ENCODE data around the gene OTOR. TPM values are rescaled to one million over a fixed set of nuclear protein-coding genes. Genes with fewer than 3 reads are reported as not detected.

OTOR gene
- total and polyA plus RNA-seq, 2 donors from 2014 or later = not detected

DNA sequence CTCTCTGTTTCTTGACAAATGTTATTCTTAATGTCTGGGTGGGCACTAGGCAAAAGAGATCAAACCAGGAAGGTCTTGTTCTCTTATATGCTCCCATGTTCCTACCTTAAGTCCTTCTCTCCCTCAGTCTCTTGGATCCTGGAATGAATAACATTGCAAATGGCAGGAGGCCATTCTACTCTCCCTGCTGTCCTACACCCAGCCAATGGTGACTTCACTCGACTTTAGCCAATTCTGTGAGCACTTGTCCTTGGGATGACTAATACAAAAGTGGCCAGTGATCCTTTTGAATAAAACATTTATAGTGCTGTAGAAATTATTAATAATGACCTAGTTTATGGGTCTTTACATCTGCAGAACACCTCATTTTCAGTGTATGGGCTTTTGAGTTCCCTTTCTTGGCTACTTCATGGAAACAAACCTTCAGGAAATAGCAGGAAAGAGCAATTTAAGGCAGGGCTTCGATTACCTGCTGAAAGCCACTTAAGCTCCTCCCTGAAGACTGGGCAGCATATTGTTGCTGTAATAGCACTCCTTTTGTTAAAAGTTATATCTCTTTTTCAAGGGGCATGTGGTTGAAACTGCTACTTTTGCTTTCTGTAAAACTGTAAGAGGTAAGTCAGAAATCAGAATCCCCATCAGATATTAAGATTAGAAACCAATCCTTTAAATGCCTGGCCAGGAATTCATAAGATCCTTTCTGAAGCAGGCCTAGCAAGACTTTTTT, 10.5 kb downstream of the OTOR start:
- H3K27me3 ChIP-seq (ENCODE audit: control insufficient read depth, insufficient read depth, low read length) = no peaks in the 10 kb centered on the region
- no peaks in the 10 kb centered on the region for H3K9me3 ChIP-seq (ENCODE audit: control insufficient read depth in 2 of 3, insufficient read depth in 1 of 3, low read length in 3 of 3)
- no peak for TF ChIP-seq CTCF (IDR thresholded peaks at IDR 0.05; ENCODE audit: borderline replicate concordance, extremely low read depth, insufficient read depth)
- no peak overlapping the region for H3K27ac ChIP-seq (ENCODE audit: low read depth in 2 of 2, low read length in 2 of 2)
- FAIRE-seq (no peak), DNase-seq (no peak)
- H3K4me1 ChIP-seq (ENCODE audit: control insufficient read depth in 2 of 3, insufficient read depth in 2 of 3, low read depth in 1 of 3, low read length in 3 of 3) = peaks cover 0 to 8% (median 5%) of the 10 kb centered on the region in 3 donors
- no peaks in the 10 kb centered on the region for H3K36me3 ChIP-seq (ENCODE audit: control insufficient read depth in 2 of 3, insufficient read depth in 3 of 3, low read length in 3 of 3)
- no peak overlapping the region for H3K4me3 ChIP-seq (ENCODE audit: low read length in 3 of 3)
- H3K9ac ChIP-seq (ENCODE audit: low read length in 3 of 3) = no peak overlapping the region
- intact Hi-C loops (cut with DNase I) = no loop called here

DNA sequence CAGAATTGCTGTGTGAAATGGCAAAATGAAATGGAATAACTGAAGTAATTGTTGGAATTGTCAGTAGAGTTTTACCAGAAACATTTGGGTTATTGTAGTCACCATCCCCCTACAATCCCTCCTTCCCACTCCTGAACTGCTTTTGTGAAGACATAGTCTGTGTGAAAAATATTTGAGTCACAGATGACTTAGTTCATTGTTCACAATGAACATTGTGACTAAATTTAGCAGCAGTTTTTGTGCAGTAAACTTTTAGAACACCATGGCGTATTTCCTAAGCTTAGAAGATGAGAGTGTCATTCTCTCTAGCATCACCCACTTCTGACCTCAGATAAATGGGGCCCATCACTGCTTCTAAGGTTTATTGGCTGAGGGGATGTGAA, 11.0 kb downstream of the OTOR start:
- DNase-seq (no peak), FAIRE-seq (no peak)
- no peaks in the 10 kb centered on the region for H3K27me3 ChIP-seq (ENCODE audit: control insufficient read depth, insufficient read depth, low read length)
- intact Hi-C loops (cut with DNase I) = no loop called here
- H3K9me3 ChIP-seq (ENCODE audit: control insufficient read depth in 2 of 3, insufficient read depth in 1 of 3, low read length in 3 of 3) = no peaks in the 10 kb centered on the region
- TF ChIP-seq CTCF (IDR thresholded peaks at IDR 0.05; ENCODE audit: borderline replicate concordance, extremely low read depth, insufficient read depth) = no peak
- no peak overlapping the region for H3K9ac ChIP-seq (ENCODE audit: low read length in 3 of 3)
- peaks cover 0 to 8% (median 5%) of the 10 kb centered on the region in 3 donors for H3K4me1 ChIP-seq (ENCODE audit: control insufficient read depth in 2 of 3, insufficient read depth in 2 of 3, low read depth in 1 of 3, low read length in 3 of 3)
- H3K36me3 ChIP-seq (ENCODE audit: control insufficient read depth in 2 of 3, insufficient read depth in 3 of 3, low read length in 3 of 3) = no peaks in the 10 kb centered on the region
- H3K27ac ChIP-seq (ENCODE audit: low read depth in 2 of 2, low read length in 2 of 2) = no peak overlapping the region
- H3K4me3 ChIP-seq (ENCODE audit: low read length in 3 of 3) = no peak overlapping the region

- Histone ChIP-seq H3K27me3 (ENCODE audit: control insufficient read depth, insufficient read depth, low read length) (no peaks in the 10 kb centered on the region), H3K4me1 (ENCODE audit: control insufficient read depth in 2 of 3, insufficient read depth in 2 of 3, low read depth in 1 of 3, low read length in 3 of 3) (peaks cover 0 to 8% (median 5%) of the 10 kb centered on the region in 3 donors), H3K36me3 (ENCODE audit: control insufficient read depth in 2 of 3, insufficient read depth in 3 of 3, low read length in 3 of 3) (no peaks in the 10 kb centered on the region), H3K4me3 (ENCODE audit: low read length in 3 of 3) (peak overlapping the region in 1 of 3 donors; percentile 33), H3K27ac (ENCODE audit: low read depth in 2 of 2, low read length in 2 of 2) (peak overlapping the region; percentile 3 to 81), H3K9ac (ENCODE audit: low read length in 3 of 3) (peak overlapping the region in 2 of 3 donors; percentile 24 to 57), H3K9me3 (ENCODE audit: control insufficient read depth in 2 of 3, insufficient read depth in 1 of 3, low read length in 3 of 3) (no peaks in the 10 kb centered on the region)
- FAIRE-seq (no peak), DNase-seq (peak in 3 of 5 donors; percentile 10 to 42 (median 24))
- intact Hi-C loops (cut with DNase I) = no loop called here
- no peak for TF ChIP-seq CTCF (IDR thresholded peaks at IDR 0.05; ENCODE audit: borderline replicate concordance, extremely low read depth, insufficient read depth)
Observed at GRCh38 chr20:16760431-16761304, 12.5 kb downstream of the OTOR start.
